ENCODE data around the gene PDXDC1.
"Not testable (repeated sequence)": the region's sequence is repeated elsewhere in the genome, so short reads cannot be mapped to it uniquely, and the experiment has no call there.

Gene PDXDC1

DNA sequence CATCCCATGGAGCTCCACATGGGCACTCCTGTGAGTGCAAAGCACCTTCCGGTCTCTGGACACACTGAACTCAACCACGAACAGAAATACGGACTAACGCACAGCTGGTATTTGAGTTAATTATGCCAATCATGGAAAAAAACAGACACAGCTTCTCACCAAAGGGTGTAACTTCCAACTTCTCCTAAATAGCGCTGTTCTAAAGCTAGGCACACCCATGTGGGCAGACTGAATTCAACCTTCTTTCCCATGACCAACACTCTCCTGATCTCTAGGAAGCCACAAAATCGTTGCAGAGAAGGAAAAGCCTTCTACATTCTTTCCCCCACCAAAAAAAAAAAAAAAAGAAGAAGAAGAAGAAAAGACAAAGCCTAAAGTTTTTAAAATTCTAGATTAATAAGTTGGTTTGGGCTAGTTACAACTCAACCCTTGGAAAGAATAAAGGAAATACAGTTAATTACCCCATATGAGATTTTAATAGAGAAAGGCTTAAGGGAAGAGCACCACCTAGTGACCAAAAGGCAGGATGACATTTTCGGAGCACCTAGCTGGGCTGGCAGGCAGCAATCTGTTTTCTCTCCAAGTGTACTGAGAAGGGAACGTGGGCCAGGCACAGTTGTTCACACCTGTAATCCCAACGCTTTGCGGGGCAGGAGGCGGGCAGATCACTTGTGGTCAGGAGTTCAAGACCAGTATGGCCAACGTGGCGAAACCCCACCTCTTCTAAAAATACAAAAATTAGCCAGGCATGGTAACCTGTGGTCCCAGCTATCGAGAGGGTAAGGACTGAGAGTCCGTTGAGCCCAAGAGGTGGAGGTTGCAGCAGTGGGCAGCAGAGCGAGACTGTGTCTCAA, 97.3 kb downstream of the PDXDC1 start:
- DNase-seq (ENCODE audit: low read depth), result not testable (repeated sequence)

DNA sequence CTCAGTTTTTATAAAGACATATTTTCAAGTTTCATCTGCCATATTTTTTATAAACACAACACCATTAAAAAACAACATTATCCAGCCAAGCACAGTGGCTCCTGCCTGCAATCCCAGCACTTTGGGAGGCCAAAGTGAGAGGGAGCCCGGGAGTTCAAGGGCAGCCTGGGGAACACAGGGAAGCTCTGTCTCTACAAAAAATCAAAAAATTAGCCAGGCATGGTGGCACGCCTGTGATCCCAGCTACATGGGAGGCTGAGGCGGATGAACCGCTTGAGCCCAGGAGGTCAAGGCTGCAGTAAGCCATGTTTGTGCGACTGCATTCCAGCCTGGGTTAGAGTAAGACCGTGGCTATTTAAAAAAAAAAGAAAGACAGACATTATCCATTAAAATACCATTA, 98.3 kb downstream of the PDXDC1 start:
- no peak for DNase-seq (ENCODE audit: low read depth)

DNA sequence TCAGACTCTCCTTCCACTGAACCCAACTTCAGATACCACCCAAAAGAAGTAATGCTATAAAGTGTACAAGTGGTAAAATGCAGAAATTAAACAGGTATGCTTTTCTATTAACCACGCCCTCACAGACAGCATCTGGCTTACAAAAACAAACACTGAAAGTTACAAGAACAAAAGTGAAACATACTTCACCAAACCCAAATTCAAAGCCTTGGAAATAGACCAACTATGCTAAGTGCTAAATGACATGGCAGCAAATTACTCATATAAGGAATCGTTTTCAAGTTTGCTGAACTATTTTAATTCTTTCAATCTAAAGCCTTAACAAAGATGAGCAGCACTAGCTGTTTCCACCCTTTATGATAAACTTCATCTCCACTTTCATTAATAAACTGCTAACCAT, 101.3 kb downstream of the PDXDC1 start:
- not testable (repeated sequence) for DNase-seq (ENCODE audit: low read depth)

DNA sequence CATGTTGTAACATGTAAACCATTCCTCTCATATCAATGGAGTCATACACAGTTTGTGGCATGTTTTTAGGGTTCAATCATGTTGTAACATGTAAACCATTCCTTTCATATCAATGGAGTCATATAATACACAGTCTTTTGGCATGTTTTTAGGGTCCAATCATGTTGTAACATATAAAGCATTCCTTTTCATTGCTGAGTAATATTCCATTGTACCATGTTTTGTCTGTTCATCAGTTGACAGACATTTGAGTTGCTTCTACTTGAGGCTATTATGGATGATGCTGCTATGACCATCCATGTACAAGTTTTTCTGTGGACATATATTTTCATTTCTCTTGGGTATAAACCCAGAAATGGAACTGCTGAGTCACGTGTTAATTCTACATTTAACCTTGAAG, 106.1 kb downstream of the PDXDC1 start:
- DNase-seq (ENCODE audit: low read depth), result not testable (repeated sequence)

DNA sequence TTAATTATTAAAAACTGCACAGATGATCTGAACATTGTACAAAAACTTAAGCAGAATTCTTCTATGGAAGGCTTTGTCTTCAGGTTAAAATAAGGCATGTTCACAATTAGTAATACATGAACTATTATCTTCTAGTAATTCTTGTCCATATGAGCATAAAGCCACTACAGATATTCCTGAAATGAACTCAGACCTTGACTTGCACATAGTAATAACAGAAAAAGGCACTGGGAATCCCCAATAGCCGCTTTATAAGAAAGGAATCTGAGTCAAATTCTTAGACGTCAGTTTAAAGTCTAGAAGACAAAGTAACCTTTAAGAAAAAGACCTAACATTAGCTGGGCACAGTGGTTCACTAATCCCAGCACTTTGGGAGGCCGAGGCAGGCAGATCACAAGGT, 108.0 kb downstream of the PDXDC1 start:
- DNase-seq (ENCODE audit: low read depth), result not testable (repeated sequence)

DNA sequence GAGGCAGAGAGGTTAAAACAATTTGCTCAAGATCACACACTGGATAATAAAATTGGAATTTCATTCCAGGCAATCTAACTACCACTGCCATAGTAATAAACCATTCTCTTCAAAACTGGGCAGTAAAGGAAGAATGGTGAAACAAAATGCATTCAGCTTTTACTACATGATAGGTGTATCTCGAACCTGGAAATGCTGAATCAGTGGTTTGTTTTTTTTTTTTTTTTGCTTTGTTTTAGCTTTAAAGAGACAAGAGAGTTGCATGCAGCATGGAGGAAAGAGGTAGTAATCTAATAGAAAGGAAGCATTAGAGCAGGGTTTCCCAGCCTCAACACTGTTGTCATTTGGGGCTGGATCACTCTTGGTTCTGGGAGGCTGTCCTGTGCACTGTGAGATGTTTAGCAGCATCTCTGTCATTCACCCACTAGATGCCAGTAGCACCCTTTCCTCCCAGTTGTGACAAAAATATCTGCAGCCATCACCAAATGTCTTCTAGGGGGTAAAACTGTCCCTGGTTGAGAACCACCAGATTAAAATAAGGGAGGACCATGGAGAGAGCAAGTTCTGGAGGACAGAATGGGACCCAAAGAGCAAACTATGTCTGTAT, 115.9 kb downstream of the PDXDC1 start:
- DNase-seq (ENCODE audit: low read depth), result not testable (repeated sequence)

DNA sequence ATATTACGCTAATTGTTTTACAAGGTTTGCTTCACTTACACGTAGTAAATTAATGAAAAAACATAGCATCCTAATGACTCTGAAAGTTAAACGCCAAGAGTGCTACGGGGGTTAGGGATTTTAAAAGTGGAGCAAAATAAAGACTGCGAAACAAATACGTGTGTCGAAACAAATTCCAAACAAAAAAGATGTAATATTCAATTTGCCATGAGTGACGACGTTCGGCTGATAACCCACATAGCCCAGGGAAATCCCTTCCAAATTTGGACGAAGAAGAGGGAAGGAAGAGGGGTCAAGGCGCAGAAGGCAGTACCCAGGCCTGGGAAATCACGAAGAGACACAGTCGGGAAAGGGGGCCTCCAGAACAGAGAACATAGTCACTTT, 118.7 kb downstream of the PDXDC1 start:
- not testable (repeated sequence) for DNase-seq (ENCODE audit: low read depth)

DNA sequence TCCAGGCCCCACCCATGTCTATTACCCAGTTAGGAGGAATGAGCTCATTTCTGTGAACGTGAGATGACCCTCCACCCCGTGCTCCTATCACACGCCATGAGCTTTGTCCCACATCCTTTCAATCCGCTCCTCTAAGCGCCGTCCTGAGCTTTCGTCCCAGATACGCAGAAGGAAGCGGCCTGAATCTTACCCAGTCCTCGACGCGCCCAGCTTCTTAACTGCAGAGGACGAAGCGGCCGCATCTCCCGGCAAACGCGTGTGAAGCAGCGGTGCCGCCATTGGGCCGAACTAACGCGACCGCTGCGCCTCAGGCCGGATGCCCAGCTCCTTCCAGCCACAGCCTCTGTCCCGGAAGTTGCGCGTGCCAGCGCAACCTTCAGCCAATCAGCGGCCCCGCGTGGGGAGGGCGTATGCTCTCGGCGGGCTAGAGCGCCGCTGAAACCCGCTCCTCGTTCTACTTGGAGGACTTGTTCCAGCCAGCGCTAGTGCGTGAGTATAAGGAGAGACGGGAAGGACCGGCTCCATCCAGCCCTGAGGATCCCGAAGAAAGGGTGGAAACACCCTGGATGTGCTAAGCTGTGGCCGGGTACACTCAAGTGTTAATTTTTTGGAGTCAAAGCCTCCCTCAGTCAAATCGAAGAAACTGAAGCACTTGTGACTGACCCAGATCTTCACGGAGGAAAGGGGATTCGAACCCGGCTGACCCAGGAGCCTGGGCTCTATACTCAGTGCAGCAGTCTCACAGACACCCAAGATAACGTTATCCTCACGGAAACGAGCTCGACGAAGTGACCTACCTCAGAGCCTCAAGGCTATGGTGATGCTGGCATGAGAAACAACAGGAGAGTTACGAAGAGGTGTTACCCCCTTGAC, 119.4 kb downstream of the PDXDC1 start, which contains the start of gene RRN3:
TSS of gene RRN3 (minus strand) at position 318 of the 873 bp plus-strand sequence. CDS start at position 279, 39 bp downstream.
- peak; percentile 87 for DNase-seq (ENCODE audit: low read depth)

DNA sequence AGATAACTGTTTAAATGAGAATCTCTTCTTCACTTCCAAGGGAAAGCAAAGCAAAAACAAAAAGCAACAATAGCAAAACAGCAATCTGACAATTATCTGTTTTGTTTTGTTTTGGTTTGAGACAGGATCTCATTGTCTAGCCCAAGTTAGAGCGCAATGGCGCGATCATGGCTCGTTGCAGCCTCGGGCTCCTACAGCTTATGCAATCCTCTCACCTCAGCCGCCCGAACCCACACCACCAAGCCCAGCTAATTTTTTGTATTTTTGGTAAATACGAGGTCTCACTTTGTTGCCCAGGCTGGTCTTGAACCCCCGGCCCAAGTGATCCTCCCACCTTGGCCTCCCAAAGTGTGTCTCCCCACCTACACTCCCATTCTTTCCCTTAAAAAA, 121.8 kb downstream of the PDXDC1 start:
- not testable (repeated sequence) for DNase-seq (ENCODE audit: low read depth)

DNA sequence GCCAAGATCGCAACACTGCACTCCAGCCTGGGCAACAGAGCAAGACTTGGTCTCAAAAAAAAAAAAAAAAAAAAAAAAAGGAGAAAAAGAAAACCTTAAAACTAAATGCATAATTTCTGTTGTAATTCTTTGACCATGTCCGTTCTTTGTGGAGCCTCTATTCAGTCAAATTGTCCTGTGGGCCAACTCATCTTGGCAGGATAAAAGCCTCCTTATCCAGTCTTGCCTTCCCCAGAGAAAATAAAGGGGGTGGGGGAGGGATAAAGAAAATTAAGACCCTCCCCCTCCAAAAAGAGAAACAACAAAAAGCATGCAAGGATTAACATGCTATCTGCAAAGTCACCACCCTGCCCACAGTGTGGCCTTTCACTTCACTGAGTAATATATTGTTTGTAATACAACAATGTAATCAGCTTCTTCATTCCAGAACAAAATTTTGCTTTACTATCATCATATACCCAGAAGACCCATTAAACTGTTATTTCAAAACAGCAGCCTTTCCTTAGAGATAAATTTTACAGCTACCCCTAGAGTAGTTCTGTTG, 124.6 kb downstream of the PDXDC1 start:
- DNase-seq (ENCODE audit: low read depth), result not testable (repeated sequence)

DNA sequence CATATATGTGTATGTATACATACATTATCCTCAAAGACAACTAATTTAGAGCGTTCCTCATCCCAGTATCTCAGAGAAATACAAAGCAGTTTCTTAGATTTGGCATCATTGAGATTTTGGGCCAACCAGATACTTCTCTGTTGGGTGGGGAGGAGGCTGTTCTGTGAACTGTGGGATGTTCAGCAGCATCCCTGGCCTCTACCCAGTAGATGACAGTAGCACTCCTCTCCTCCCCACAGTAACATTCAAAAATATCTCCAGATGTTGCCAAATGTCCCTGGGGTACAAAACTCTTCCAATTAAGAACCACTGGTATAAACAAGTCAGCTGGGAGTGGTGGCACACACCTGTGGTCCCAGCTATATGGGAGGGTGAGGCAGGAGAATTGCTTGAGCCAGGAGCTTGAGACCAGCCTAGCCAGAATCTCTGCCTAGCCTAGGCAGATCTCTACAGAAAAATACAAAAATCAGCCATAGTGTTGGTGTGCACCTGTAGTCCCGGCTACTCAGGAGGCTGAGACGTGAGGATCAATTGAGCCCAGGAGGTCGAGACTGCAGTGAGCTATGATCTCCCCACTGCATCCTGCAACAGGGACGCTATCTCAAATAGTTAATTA, 125.7 kb downstream of the PDXDC1 start:
- not testable (repeated sequence) for DNase-seq (ENCODE audit: low read depth)

DNA sequence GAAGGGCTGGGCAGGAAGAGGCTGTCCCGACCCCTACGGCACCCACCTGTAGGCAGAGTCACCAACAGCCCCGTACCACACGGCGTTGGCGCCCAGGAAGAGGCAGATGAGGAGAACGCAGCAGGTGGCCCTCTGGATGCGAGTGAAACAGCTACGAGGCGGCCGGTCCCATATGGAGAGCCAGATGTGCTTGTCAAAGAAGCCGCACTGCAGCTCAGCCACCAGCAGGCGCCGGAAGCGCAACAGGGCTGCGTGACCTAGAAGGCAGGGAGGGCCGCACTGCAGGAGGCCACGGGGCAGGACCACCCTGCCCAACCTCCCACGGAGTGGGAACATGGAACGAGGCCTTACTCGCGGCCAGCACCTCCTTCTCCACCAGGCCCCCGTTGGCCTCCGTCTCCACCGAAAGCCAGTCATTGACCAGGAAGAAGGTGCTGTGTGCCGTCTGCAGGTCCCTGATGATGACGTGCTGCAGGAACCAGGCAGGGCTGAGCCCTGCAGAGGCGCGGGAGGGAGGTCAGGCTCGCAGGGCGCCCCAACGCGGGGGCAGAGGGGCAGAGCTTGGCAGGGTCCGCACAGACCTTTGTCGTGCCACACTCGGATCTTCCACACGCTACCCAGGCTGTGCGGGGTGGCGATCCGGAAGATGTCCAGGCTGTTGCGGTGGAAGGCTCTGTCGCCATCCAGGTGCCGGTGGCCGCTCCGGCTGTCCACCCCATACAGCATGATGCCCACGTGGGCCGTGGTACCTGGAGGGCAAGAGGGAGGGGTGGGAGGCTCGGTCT, 153.0 kb downstream of the PDXDC1 start:
- not testable (repeated sequence) for DNase-seq (ENCODE audit: low read depth)

DNA sequence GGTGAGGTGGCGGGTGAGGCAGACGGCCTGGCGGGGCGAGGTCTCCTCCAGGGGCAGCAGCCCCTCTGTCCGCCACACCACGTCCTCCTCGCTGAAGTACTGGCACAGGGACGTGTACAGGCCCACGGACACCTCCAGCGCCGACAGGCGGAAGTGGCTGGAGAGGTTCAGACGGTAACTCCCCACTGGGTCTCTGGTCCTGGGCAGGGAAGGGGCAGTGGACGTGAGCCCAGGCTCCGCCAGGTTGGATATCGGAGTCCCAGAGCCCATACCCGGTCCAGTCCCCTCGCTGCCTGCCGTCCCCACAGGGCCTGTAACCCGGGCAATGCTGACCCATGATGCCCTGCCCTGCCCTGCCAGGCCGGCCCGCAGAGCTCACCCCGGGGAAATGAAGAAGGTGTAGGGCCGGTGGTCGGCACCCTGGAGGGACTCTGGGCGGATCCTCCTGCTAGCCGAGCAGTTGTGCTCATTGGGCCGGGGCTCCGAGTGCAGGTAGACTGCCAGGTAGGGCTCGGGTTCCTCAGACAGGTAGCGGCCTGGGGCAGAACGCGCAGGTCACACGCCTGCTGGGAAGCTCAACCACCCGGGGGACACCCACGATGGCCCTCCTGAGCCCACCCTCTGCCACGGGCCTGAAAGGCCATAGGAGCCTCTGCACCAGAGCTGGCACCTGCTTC, 155.6 kb downstream of the PDXDC1 start:
- not testable (repeated sequence) for DNase-seq (ENCODE audit: low read depth)

DNA sequence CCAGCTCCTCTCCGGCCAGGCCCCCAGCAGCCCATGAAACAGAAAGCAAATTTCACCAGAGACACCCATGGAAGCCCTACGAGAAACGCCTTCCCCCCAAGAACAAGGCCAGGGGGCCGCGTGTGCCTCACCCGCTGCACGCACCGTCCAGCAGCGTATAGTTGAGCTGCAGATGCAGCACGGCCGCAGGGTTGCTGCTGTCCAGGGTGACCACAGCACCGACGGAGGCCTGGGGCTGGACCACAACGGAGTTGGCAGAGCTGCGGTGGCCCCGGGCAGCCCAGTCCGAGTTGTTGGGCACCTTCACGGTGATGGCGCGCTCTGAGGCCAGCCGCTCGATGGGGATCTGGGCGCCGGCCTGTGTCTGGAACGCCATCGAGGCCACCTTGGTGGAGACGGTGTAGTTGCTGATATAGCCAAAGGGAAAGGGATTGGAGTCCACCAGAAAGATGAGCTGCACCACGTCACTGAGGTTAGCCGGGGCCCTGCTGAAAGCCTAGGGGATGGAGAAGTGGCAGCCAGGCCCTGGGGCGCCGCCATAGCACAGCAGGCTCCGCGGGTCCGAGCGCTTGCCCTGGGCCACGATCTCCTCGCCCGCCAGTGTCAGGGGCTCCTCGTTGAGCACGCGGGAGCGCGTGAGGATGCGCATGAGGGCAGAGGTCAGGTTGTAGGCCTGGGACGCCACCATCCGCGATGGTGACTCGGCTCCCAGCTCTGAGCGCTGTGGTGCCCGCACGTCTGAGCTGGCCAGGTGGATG, 156.3 kb downstream of the PDXDC1 start:
- not testable (repeated sequence) for DNase-seq (ENCODE audit: low read depth)

DNA sequence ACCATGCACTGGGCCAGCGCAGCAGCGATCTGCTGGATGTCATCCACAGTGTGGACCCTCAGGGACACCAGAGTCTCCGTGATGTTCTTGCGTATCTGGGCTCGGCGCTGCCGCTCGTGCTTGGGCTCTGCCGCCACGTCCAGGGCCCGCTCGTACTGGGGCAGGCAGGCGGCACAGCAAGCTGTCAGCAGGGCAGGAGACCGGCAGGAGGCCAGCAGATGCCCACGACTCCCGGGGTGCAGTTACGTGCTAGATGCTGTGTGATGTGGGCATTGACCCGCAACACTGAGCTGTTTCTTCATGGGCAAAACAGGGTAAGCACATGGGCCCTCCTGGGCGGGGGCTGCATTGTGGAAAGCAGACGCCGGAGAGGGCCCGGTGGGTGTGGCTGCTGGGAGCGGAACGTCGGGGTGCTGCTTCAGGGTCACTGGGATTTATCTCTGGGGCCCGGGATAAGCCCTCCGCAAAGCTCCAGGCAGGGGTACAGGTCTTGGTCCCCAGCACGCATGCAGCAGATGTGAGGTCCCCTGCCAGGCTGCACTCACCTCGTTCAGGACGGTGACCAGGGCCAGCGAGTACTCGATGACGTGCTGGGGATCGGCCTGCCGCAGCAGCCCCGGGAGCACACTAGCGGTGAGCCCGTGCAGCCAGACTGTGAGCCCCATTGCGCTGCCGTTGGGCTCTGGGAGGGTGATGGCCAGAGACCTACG, 158.0 kb downstream of the PDXDC1 start:
- DNase-seq (ENCODE audit: low read depth), result not testable (repeated sequence)

DNA sequence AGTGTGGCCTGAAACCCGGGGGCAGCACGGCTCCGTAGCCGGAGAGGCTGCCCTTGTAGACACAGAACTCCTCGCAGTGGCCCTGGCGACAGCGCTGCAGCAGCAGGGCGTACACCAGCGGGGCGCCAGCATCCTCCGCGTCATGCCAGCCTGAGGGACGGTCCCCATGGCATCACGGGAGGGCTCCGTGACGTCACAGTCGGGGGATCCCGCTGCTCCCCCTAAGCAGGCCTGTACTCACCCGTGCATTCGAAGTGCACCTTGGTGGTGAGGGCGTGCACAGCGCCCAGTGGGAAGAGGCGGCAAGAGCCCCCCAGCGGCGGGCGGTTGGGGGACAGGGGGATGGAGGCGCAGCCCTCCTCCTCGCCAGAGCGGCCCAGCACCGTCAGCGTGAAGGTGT, 158.7 kb downstream of the PDXDC1 start:
- DNase-seq (ENCODE audit: low read depth), result not testable (repeated sequence)

DNA sequence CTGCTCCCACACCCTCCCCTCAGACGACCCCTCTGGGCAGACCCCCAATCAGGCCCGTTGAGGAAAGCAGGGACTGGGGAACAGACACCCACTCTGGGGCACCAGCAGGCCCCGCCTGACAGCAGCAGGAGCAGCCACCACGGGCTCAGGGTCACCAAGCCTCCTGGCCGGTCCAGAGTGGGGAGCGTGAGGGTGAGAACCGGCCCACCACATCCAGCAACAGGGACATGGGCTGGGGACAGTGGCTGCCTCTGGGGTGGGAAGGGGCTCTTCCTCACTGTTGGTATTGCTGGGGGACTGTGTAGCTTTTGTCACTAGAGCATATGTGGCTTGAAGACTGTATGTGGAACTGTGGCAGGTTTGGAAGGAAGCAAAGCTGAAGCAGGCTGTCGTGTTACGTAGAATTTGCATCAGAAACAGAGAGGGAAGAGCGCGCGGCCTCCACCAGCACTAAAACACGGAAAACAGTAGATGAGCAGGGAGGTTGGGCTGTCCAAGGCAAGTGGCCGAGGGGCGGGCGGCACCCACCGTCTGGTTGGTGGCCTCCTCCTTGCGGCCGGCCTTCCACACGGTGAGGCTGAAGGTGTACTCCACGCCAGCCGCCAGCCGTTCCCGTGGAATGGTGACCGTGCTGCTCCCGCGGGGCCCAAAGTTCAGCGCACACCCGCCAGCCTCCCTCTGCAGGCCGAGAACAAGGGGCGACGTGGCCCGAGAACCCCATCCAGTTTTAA, 160.1 kb downstream of the PDXDC1 start:
- DNase-seq (ENCODE audit: low read depth), result not testable (repeated sequence)

Measured in GM04504 (cell line).